PC-9 (cell line): ENCODE results near the gene GPR142.
A peak's percentile ranks its signal among the peaks of the same experiment; 100 is the strongest.

Source experiments
- CTCF ChIP-seq: fragments of 200-600 bp; sonication (generic); conservative IDR thresholded peaks from 2 replicates; pipeline ENCODE4 v1.6.1; 2017; ENCODE audit warnings: mixed run types, antibody characterized with exemption, mild to moderate bottlenecking, moderate library complexity
- EZH2 ChIP-seq: fragments of 200-600 bp; sonication (generic); IDR thresholded peaks from 2 replicates; pipeline ENCODE4 v1.8.0; 2017; ENCODE audit warnings: antibody characterized with exemption, low read depth

- peak; percentile 59 for TF ChIP-seq CTCF
- no peak for TF ChIP-seq EZH2
Measured at GRCh38 chr17:74380086-74380958, 13.0 kb downstream of the GPR142 start.
